NOMO-1 treated with dmso at 0.1 percent for 144 hours (cell line): ENCODE measurements around the gene CALCB.
"Not testable (repeated sequence)": the region's sequence is repeated elsewhere in the genome, so short reads cannot be mapped to it uniquely, and the experiment has no call there.

Source experiments
- DNase-seq: peaks from one replicate; lab custom pipeline; 2025; ENCODE audit not compliant: unreplicated experiment; lab: John Stamatoyannopoulos, UW

The CALCB gene, protein sequence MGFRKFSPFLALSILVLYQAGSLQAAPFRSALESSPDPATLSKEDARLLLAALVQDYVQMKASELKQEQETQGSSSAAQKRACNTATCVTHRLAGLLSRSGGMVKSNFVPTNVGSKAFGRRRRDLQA

DNA sequence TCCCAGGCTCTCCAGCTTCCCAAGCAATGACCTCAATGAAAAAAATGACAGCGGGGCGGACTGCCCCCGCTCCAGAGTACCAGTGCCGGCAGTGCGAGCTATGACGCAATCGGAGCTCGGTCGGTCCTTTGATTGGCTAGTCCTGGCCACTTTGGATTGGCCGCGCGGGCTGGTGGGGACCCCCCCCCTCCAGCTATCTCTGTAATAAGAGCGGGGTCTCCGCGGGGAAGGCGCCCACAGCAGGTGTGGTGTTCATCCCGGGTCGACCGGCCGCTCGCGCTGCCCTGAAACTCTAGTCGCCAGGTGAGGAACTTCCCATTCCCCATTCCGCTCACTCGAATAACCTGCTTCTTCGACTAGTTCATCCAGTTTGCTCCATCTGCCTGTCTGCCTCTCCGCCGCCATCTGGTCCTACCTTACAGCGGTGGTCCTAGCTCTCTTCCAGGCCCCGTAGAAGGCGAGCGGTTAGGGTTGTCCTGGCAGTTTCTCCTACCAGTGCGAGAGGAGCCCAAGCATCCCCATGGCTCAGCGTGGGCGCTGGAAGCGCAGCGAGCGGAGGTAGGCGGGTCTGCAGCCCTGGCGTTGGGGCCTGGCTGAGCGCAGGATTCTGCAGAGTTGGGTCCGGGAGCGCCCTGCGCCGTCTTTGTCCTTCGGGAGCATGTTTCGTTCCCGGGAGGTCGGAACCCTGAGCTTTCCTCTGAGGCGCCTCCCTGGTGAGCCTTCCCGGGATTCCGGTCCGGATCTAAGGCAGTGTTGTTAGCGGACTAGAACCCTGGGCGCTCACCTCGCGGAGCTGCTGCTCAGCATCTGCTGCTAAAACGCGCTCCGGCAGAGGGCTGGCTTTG is at the start of gene CALCB:
Gene CALCB, plus strand, starts transcription at position 233 of the 845 bp plus-strand sequence. CDS start 1,126 bp downstream, outside the sequence.
- DNase-seq: no peak

DNA sequence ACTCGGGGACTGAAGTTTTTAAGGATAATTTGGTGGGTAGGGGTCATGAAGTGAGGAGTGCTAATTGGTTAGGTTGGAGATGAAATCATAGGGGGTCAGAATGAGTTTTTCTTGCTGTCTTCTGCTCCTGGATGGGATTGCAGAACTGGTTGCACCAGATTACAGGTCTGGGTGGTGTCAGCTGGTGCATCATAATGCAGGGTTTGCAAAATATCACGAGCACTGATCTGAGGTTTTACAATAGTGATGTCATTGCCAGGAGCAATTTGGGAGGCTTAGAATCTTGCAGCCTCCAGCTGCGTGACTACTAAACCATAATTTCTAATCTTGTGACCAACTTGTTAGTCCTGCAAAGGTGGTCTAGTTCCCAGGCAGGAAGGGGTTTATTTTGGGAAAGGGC is 46.4 kb upstream of the CALCB start:
- no peak for DNase-seq

DNA sequence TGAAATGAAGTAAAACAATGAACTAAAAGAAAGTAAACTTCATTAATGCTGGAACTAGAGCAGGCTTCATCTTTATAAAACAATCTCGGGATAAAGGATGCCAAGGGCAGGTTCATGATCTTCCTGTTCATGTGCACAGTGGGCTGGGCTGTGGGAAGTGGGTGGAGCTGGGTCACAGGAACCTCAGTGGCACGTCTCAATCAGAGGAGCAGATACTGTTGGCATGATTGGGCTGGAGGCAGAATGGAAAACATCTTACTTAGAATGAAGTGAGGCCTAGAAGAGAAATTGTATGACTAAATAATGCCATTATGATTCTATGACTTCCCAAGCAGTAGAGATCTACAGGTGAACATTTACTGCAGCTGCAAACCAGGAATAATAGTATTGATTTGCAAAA is 45.4 kb upstream of the CALCB start:
- no peak for DNase-seq

DNA sequence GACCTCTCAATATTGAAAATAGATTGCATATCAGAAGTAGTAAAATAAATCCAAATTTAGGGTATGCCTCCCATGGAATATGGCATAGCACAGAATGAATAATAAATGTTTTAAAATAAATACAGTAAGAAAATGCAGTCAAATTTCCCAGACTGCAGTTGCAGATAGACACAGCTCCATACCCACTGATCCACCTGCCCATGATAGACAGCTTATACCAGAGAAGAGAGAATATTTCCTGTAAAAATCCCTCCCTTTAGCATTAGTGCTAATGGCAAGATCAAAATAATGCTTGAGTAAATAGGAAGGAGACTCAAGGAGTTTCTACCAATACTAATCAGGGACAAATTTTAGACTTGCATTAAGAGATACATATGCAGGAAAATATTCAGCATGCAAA is 45.0 kb upstream of the CALCB start:
- DNase-seq: no peak

DNA sequence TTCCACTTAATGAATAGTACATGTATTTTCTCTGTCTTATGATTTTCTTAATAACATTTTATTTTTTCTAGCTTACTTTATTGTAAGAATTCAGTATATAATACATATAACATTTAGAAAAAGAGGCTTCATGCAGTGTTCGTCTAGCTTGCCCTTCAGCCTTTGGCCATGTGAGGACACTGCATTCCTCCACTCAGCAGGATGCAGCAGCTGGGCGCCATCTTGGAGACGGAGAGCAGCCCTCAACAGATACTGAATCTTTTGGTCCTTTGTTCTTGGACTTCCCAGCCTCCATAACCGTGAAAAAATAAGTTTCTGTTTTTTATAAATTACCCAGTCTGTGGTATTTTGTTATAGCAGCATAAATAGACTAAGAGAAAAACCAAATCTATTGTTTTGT is 41.4 kb upstream of the CALCB start:
- DNase-seq: not testable (repeated sequence)

DNA sequence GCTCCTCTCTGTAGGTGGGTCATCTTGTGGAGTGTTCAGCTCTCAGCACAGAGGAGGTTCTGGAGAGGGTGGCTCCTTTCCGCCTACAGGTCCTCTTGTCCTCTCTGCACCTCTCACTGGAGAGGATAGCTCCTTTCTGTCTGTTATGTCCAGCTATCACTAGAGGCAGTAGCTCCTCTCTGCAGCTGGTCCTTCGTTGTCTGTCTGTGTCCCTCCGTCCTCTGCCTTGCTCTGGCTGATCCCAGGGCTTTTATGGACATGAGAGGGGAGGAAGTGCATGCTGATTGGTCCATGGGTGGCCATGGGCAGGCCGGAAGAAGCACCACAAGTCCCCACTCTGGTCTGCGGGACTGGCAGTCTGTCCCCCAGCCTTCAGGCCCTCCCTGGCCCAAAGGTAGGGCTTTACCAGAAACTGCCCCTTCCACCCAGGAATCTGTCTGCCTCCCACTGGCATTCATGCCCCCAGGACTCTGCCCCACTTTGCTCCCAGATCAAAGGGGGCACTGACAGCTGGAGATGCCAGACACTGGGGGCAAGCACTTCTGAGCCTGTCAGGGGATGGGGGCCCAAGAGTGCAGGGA is 38.6 kb upstream of the CALCB start:
- no peak for DNase-seq

DNA sequence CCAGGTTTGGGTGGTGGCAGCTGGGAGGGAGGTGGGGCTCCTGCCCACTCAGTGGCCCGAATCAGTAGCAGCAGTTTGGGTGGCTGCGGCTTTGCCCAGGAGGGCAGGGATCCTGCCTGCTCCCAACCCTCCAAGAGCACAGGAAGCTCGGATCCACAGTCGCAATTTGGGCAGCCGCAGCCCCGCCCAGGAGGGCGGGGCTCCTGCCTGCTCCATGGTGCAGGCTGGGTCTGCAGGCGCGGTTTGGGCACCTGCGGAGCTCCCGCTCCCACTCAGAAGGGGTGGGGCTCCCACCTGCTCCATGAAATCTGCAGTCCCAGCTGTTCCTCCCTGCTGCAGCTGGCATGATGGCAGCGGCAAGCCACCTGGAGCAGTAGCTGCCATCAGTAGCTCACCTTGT is 38.1 kb upstream of the CALCB start:
- no peak for DNase-seq

DNA sequence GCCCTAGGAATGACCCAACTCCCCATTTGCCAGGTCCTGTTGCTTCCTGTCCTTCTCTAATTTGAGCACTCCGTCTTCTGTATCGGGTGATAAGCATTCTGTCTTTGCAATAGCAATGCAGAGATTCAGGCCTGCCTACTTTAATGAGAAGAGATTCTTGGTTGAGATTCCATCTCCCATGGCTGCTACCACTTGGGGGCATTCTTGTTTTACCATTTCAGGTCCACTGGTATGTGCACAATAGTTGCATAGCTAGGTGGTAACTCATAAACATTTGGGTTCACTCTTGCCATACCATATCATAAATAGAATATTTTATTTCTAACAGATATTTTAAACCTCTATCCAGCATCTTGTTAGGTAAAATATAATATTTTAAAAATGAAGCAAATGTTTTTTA is 34.4 kb upstream of the CALCB start:
- no peak for DNase-seq

DNA sequence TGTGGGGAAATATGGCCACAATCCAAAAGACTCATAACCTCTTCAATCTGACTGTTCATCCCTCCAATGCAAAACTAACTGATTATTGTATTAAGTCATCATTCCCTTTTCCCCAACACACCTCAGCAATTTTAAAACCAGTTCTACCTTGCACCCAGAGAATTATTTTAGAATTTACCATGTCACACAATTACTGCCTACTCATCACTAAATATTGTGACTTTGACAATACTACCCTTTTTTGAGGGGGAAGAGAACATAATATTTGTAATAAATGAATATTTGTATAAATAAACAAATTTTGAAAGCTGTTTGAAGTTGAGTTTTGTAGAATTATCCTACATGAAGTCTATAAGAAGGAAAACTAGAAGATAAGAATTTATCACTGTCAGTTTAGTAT is 28.2 kb upstream of the CALCB start:
- DNase-seq: no peak

DNA sequence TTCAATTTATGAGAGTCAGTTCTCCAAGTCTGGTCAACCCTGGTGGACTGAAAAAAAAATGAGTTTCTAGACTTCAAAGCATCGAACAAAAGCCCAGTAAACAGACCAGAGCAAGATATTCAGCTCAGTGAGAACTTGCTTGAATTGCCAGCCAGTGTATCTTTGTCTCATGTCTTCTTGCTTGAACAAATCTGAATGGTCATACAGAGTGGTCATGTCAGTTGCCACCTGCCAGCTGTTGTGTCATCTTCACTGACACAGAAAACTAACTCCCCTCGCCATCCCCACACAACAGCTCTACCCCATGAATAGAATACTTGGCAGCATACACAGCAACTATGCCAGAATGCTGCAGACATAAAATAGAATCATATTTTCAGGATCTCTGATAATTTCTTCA is 27.5 kb upstream of the CALCB start:
- DNase-seq: no peak

DNA sequence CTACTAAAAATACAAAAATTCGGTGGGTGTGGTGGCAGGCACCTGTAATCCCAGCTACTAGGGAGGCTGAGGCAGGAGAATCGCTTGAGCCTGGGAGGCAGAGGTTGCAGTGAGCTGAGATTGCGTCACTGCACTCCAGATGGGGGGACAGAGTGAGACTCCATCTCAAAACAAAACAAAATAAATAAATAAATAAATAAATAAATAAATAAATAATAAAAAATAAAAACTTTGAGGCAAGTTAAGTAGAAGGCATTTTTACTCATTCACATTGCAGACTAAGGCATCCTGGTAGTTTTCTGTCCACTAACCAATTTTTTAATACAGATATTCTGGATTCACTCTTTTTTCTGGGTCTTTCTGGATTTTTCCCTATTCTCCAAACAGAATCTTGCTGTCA is 26.7 kb upstream of the CALCB start:
- DNase-seq: not testable (repeated sequence)

DNA sequence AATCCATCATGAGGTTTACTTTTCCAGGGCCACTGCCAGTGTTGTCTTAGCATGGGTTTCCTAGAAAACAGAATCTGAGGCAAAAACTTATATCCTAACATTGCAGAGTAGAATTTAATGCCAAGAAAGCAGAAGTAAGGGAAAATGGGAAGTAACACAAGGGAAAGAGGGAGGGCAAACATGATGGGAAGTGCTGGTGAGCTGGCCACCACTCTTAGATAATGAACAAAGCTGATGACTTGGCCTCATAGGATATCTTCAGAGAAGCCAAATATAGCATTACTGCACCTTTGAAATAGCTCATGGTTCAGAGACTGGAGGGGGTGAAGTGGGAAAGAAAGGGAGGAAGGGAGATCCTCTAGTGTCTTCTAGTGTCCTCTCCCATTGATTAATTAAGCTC is 24.8 kb upstream of the CALCB start:
- no peak for DNase-seq

DNA sequence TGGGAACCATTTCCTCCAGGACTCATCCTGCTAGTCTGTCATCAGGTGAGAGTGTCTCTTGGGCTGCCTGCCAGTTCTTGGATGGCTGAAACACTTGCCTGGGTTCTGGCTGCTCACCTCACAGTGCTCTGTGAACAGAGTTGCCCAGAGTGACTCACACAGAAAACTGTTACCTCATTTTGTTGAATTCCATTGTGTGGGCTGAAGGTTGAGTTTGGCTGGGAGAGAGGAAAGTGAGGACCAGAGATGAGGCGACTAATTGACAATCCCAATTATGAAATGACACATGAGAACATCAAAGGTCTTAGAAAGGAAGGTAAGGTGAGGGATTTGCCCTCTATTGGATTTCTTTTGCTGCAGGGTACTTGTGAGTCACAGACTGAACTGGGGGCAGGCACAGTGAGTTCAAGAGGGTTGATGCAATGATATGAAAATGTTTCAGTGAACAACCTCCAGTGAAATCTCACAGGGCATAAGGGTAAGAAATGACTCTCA is 20.2 kb upstream of the CALCB start:
- no peak for DNase-seq

DNA sequence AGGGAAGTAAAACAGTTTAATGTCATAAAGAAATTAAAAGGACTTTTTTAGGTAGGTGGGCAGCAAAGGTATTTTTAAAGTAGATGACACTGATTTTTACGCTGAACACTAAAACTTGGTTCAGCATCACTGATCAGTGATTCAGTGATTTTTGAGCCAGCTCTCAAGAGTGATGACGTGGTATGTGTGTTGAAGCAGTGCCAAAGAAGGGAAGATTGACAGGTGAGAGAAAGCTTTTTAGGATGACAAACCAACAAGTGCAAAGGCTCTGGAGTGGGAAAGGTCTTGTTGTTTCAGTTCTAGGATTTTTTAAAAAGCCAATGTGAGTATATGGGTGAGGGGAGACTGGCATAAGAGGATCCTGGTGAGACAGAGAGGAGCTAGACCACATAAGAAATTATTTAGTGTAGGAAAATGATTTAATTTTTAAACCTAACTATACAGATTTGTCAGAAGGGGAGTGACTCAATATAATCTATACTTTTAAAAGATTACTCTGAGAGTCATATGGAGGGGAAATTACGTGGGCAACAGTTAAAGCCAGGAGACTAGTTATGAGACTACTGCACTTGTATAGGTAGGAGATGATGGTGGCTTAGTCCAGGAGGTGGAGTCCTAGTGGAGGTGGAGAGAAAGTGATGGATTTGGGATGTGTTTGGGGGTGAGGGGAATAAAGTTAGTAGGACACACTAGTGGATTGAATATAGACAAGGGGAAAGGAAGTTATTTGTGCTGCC is 17.6 kb upstream of the CALCB start:
- DNase-seq: no peak

DNA sequence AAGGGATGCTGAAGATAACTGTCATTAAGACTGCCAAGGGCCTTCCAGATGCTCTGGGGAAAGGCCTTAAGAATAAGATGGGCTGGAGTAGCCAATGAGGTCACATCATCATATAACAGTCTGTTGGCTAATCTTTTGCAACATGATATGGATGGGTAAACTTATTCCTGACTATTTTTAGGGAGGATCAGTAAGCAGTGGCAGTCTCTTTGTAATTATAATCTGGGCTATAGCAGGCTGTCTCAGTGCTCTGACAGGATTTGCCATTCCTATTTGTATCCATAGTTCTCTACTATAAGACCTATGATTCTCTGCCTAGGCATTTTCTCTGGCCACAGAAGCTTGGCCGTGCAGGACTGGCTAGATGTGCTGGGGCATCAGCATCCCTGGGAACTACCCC is 16.1 kb upstream of the CALCB start:
- no peak for DNase-seq

DNA sequence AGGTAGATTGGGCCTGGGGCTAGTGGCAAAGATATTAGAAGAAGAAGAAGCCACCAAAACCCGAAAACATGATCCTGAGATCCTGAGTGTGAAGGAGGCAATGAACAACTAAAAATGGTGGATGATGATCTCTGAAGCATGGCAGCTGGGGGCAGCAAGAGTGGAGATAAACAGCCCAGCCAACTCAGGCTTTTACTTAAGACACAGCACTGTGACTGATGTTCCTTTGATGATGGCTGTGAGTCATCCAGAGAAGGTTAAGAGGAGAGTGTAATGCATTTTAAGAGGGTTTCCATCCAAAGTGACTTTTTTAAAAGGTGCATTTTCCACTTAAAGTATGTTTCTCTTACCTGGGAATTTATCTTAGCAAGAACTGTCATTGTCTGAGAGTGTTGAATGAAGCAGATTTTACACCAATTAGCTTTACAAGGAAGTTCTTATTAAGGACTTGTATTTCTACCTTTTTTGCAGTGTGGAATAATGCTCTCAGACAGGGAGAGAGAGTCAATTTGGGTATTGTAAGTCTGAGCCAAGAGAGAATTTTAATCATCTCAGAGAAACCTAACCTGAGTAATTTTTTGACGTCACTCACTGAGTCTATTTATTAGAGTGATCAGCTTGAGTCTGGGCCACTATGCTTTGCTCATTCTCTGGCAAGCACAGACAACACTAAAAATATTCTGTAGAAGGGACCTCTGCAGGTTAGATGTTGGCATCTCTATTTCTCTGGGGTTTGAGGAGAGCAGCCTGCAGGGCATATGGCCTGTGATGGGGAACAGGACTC is 14.1 kb upstream of the CALCB start:
- no peak for DNase-seq

DNA sequence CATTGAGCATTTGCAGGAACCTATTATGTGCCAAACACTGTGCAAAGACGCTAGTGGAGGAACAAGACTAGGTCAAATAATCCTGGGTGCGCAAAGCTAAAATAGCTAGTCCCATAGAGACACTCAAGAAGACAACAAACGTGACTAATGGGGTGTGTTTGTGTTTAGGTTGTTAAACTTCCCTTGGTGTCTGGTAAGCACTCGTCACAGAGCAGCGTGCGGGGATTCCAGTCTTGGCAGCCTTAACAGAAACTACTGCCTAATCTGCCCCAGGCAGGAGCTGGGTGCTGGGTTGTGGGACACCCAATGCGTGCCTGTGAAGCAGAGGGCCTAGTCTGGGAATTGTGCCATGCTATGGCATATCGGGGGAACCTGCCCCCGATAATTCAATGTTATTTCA is 10.8 kb upstream of the CALCB start:
- DNase-seq: no peak

DNA sequence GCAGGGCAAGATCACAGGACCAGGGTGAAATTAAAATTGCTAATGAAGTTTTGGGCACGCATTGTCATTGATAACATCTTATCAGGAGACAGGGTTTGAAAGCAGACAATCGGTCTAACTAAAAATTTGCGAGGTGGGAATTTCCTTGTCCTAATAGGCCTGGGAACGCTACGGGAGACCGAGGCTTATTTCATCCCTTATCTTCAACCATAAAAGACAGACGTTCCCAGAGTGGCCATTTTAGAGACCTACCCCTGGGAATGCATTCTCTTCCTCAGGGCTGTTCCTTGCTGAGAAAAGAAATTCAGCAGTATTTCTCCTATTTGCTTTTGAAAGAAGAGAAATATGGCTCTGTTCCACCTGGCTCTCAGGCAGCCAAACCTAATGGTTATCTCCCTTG is 3.6 kb upstream of the CALCB start:
- not testable (repeated sequence) for DNase-seq

DNA sequence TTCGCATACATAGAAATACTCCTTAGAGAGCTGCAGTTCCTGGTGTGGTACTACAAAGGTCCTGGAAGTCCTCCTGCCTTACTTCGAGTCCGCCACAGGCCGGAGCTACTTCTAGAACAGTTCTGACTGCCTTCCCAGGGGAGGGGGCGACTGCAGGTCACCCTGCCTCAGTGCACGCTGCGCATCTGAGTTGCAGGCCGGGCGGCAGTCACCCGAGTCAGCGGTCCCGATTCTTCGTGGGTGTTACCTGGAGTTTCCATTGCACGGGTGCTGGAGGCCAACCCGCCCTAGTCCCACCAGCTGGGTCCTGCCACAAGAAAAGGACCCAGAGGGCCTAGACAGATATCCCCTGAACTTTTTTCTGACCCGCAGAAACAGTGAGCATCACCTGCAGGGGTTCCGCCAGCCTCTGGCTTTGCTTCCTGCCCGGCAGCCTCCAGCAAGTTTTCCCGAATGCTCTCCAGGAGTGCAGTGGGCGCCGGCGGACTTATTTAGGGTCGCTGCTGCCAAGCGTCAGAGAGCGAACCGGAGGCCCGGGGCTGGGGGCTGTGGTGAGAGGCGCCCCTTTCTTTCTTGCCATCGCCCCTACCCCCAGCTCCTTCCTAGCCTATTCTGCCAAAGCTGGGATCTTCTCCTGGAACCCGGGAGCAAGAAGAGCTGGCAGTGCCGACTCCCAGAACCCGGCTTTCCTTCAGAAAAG is 1.7 kb upstream of the CALCB start:
- DNase-seq: no peak

DNA sequence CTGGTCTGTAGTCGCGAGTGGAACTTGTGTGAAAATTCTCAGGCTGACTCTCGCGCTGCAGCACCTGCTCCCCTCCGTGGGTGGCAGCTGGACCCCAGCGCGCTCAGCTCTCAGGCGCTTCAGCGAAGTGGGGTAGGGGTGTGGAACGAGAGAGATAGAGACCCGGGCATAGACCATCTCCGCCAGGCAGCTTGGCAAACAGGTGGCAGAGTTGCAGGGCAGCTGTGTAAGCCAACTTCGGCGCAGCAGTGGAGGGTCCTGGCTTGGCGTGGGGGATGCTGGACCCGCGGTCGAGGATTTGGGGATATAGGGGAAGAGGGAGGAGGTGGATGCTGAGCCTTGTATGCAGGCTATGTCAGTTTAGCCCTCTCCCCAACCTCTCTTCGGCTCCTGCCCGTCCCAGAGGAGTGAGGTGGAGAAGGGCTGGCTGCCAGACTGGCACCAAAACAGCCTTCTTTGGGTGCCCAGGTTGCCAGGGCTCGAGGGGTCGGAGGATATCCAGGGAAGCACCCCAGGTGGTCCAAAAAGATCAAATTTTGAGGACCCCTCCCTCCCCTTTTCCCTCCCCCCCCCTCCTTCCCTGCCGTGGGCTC is 746 bp upstream of the CALCB start:
- DNase-seq: no peak
